Activated T-cell treated with anti-CD3 and anti-CD28 coated beads, Interleukin-2, amount 50 U/mL, for 24 hours (primary cell): Measurements from ENCODE around the gene ELFN2.
A peak's percentile ranks its signal among the peaks of the same experiment; 100 is the strongest.
"Not testable (repeated sequence)": the region's sequence is repeated elsewhere in the genome, so short reads cannot be mapped to it uniquely, and the experiment has no call there.

ENCODE experiments used
- DNase-seq: peaks from one replicate; pipeline ENCODE4 v3.0.0-alpha.2; 2020
- H3K27ac Mint-ChIP-seq: 2 replicates; pipeline ENCODE4 v1.8.0; 2020; ENCODE audit warnings: mild to moderate bottlenecking, mixed read lengths
- H3K27me3 Mint-ChIP-seq: 2 replicates; pipeline ENCODE4 v1.8.0; 2020; ENCODE audit warnings: mixed read lengths
- H3K36me3 Mint-ChIP-seq: 2 replicates; pipeline ENCODE4 v1.8.0; 2020; ENCODE audit warnings: low read depth, mixed read lengths
- H3K4me1 Mint-ChIP-seq: 2 replicates; pipeline ENCODE4 v1.8.0; 2020; ENCODE audit warnings: low read depth, mixed read lengths
- H3K4me3 Mint-ChIP-seq: 2 replicates; pipeline ENCODE4 v1.8.0; 2020; ENCODE audit warnings: mild to moderate bottlenecking, moderate library complexity, mixed read lengths
- H3K9me3 Mint-ChIP-seq: 2 replicates; pipeline ENCODE4 v1.8.0; 2020; ENCODE audit warnings: mixed read lengths

ELFN2 gene

GRCh38 chr22:37427135-37427710 lies at the start of gene ELFN2:
ELFN2 (minus strand) TSS chr22:37427479; CDS start chr22:37375534, 51,945 bp downstream.
- Mint-ChIP-seq H3K27ac (no peak within 1 kb of the TSS), H3K36me3 (no peaks in the 10 kb centered on the region), H3K4me1 (peaks cover 34% of the 10 kb centered on the region), H3K27me3 (peaks cover 67% of the 10 kb centered on the region), H3K4me3 (peak within 1 kb of the TSS; percentile 29), H3K9me3 (no peaks in the 10 kb centered on the region)
- DNase-seq, result no peak

DNA sequence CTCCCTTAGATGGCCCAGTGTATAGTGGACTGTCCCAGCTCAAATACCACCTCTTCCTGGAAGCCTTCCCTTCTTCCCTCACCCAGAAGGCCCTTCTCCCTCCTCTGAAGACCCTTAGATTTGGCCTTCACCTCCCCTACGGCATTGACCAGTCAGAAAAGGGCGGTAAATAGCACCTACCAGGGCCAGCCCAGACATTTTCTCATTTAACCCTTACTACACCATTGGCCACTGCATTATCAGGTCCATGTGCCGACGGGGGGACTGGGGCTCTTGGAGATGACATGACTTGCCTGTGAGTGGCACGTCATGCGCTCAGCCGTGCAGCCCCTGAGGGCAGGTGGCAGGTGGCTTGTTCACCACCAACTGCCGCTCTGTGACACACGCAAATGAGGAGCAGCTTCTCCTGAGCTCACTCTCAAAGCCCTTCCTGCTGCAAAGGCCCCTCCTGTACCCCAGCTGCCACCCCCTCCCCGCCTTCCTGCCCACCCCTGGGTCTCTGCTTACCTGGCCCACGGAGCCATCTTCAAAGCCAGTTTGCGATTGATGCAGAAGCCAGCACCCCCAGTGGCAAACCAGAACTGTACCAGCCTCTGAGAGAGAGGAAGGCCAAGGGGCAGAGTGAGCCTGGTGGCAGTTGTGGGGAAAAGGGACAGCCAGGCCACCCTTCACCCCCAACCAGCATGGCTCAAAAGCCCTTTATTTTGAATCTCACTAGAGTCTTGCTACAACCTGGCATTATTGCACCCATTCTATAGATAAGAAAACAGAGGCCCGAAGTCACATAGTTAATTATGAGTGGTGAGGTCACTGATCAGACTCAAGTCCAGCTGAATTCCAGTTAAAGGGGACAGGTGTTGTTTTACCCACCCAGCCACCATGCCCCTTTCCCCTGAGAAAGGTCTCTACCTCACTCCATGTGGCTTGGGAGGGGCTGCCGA lies 49.4 kb upstream of the ELFN2 start:
- H3K36me3 Mint-ChIP-seq, result peaks cover 98% of the 10 kb centered on the region
- peaks cover 10% of the 10 kb centered on the region for H3K4me1 Mint-ChIP-seq
- H3K9me3 Mint-ChIP-seq, result no peaks in the 10 kb centered on the region
- no peak overlapping the region for H3K4me3 Mint-ChIP-seq
- H3K27ac Mint-ChIP-seq, result peak overlapping the region; percentile 69
- no peak for DNase-seq
- no peaks in the 10 kb centered on the region for H3K27me3 Mint-ChIP-seq

DNA sequence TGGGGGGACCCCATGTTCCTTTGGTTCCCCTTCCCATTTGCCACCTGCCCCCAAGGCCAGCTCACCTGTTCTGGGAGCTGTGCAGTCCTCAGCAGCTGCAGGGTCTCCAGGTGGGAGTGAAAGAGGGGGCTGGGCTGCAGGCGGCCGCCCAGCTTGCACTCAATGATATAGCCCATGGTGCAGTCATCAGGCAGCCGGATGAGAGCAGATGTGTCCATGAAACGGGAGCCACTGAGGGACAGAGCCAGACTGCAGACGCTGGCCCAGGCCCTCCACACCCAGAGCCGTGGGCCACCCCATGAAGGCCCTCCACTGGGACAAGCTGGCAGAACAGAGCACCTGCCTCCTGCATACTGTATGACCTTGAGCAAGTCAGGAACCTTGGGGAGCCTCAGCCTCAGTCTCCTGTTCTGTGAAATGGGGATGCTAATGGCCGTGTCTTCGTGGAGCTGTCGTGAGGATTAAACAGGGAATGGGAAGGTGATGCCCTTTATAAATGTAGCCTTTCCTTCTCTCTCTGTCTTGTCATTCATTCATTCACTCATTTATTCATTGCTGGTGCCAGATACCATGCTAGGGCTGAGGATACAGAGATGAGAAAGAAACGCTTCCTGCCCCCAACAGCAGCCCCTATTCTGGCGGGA lies 47.3 kb upstream of the ELFN2 start:
- H3K4me3 Mint-ChIP-seq, result no peak overlapping the region
- no peaks in the 10 kb centered on the region for H3K4me1 Mint-ChIP-seq
- peak overlapping the region; percentile 68 for H3K27ac Mint-ChIP-seq
- H3K27me3 Mint-ChIP-seq, result no peaks in the 10 kb centered on the region
- peaks cover 97% of the 10 kb centered on the region for H3K36me3 Mint-ChIP-seq
- H3K9me3 Mint-ChIP-seq, result no peaks in the 10 kb centered on the region
- DNase-seq, result no peak

DNA sequence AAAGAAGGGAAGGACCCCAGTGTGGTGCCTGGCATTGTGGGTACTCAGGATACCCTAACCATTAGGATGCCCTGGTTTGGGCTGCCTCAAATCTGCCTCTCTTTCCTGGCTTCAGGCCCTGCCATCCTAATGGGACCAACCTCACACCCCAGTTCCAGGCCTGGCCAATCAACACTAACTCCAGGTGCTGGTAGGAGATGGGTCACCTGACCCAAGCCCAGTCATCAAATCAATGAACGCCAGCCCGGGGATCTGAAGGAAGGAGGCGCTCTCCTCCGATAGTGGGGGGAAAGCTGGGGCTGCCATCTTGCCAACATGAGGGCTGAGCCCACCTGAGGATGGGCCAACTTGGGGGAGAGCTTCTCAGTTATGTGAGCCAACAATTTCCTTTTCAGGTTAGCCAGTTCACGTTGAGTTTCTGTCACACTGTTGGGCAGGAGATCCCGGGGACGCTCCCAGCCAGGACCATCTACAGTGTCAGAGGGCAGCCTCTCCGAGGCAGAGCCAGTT lies 46.2 kb upstream of the ELFN2 start:
- DNase-seq, result no peak
- Mint-ChIP-seq H3K9me3 (no peaks in the 10 kb centered on the region), H3K4me1 (no peaks in the 10 kb centered on the region), H3K27me3 (no peaks in the 10 kb centered on the region), H3K4me3 (no peak overlapping the region), H3K27ac (no peak overlapping the region), H3K36me3 (peaks cover 95% of the 10 kb centered on the region)

DNA sequence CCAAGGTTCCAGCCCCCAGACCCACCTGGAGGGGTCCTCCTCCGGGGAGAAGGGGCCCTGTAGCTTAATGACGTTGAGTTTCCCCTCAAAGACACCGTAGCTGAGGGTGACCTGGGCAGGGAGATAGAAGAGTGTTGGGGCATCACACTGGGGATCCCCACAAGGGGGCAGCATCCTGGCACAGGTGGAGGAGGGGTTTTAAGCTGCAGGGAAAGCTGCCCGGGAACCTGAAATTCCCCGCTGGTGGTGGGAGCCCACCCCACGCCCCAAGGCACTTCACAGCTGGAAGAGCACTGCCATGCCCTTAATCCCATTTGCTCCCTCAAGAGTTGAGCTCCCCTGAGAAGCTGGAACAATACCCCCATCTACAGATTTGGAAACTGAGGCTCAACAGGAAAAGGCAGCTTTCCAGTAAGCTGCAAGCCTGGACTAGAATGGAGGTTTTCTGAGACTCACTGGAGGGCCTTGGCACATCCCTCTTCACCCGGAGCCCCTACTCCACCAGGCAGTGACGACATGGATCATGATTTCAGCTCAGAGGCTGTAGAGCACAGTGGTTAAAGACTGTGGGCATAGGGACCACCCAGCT lies 45.2 kb upstream of the ELFN2 start:
- no peak for DNase-seq
- Mint-ChIP-seq H3K4me1 (no peaks in the 10 kb centered on the region), H3K9me3 (no peaks in the 10 kb centered on the region), H3K27me3 (no peaks in the 10 kb centered on the region), H3K36me3 (peaks cover 94% of the 10 kb centered on the region), H3K4me3 (no peak overlapping the region), H3K27ac (peak overlapping the region; percentile 76)

GRCh38 chr22:37471727-37472417 lies 44.6 kb upstream of the ELFN2 start:
- H3K27me3 Mint-ChIP-seq, result no peaks in the 10 kb centered on the region
- H3K4me3 Mint-ChIP-seq, result no peak overlapping the region
- no peak for DNase-seq
- peak overlapping the region; percentile 76 for H3K27ac Mint-ChIP-seq
- H3K4me1 Mint-ChIP-seq, result no peaks in the 10 kb centered on the region
- H3K9me3 Mint-ChIP-seq, result no peaks in the 10 kb centered on the region
- peaks cover 93% of the 10 kb centered on the region for H3K36me3 Mint-ChIP-seq

DNA sequence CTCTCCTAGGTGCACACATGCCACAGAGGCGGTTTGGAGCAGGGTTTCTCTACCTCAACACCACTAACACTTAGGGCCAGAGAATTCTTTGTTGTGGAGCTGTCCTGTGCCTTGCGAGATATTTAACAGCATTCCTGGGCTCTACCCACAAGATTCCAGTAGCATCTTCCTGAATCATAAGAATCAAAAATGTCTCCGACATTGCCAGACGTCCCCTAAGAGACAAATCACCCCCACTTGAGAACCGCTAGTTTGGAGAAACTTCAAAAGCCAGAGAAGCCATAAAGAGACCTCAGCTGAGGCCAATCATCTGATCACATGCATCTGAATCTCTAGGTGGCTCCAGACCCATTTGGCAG lies 42.8 kb upstream of the ELFN2 start:
- Mint-ChIP-seq H3K4me3 (no peak overlapping the region), H3K27me3 (no peaks in the 10 kb centered on the region), H3K9me3 (no peaks in the 10 kb centered on the region), H3K36me3 (peaks cover 94% of the 10 kb centered on the region), H3K4me1 (peaks cover 3% of the 10 kb centered on the region), H3K27ac (peak overlapping the region; percentile 65)
- DNase-seq, result no peak

DNA sequence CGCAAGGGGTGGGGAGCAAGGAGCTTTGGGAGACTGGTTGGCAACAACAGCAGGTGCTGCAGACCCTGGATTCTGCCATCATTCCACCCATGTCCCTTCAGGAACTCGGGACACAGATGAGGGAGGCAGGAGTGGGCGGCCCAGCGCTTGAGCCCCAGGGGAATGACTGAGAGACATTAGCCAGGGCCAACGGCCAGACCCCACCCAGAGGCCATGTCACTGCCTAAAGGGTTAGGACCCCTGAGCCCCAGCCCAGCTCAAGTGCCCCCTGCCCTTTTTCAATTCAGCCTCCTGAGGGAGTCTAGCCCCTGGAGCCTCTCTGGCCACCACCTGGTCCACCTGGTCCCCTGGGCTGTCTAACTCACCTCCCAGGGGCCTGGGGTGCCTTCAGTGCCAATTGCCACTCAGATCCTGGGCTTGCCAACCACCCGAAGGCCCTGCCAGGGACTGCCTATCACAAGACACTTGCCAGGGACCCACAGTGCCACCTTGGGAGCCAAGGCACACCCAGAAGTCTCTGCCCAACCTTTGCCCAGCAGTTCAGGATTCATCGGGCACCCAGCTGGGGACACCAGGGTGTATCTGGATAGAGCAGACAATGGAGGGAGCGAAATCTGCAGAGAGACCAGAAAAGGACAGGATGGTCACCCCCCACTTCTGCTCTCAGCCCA lies 42.3 kb upstream of the ELFN2 start:
- H3K36me3 Mint-ChIP-seq, result peaks cover 91% of the 10 kb centered on the region
- peak overlapping the region; percentile 32 for H3K27ac Mint-ChIP-seq
- no peak for DNase-seq
- no peaks in the 10 kb centered on the region for H3K27me3 Mint-ChIP-seq
- H3K4me3 Mint-ChIP-seq, result no peak overlapping the region
- H3K4me1 Mint-ChIP-seq, result peaks cover 5% of the 10 kb centered on the region
- H3K9me3 Mint-ChIP-seq, result no peaks in the 10 kb centered on the region

DNA sequence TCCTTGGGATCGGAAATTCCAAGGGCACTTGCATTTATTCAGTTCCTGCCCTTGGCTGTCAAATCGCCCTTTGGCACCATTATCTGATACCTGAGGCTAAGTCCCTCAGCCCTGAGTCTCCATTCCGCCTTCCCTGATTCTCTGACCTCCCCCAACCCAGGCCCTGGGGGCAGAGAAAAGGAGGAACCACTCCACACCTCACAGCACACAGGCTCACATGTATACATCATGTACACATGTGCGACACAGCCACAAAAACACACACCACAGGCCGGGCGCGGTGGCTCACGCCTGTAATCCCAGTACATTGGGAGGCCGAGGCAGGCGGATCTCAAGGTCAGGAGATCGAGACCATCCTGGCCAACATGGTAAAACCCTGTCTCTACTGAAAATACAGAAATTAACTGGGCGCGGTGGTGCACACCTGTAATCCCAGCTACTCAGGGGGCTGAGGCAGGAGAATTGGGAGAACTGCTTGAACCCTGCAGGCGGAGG lies 41.0 kb upstream of the ELFN2 start:
- not testable (repeated sequence) for DNase-seq, H3K4me3 Mint-ChIP-seq, H3K9me3 Mint-ChIP-seq, H3K4me1 Mint-ChIP-seq, H3K27me3 Mint-ChIP-seq
- peaks cover 82% of the 10 kb centered on the region for H3K36me3 Mint-ChIP-seq
- H3K27ac Mint-ChIP-seq, result peak overlapping the region; percentile 66

GRCh38 chr22:37467391-37467955 lies 40.2 kb upstream of the ELFN2 start:
- peaks cover 82% of the 10 kb centered on the region for H3K36me3 Mint-ChIP-seq

GRCh38 chr22:37464181-37464580 lies 36.9 kb upstream of the ELFN2 start:
- DNase-seq, result no peak
- H3K4me1 Mint-ChIP-seq, result peaks cover 9% of the 10 kb centered on the region
- no peaks in the 10 kb centered on the region for H3K9me3 Mint-ChIP-seq
- no peaks in the 10 kb centered on the region for H3K27me3 Mint-ChIP-seq
- peaks cover 67% of the 10 kb centered on the region for H3K36me3 Mint-ChIP-seq
- no peak overlapping the region for H3K4me3 Mint-ChIP-seq
- peak overlapping the region; percentile 42 for H3K27ac Mint-ChIP-seq

More at GRCh38 chr22:37467391-37467955, 40.2 kb upstream of the ELFN2 start:
- Mint-ChIP-seq H3K27me3 (no peaks in the 10 kb centered on the region), H3K4me3 (no peak overlapping the region), H3K9me3 (no peaks in the 10 kb centered on the region), H3K27ac (peak overlapping the region; percentile 66), H3K4me1 (peaks cover 9% of the 10 kb centered on the region)
- no peak for DNase-seq

GRCh38 chr22:37462983-37463382 lies 35.7 kb upstream of the ELFN2 start:
- H3K4me3 Mint-ChIP-seq, result no peak overlapping the region
- H3K27ac Mint-ChIP-seq, result no peak overlapping the region
- peaks cover 9% of the 10 kb centered on the region for H3K4me1 Mint-ChIP-seq
- DNase-seq, result no peak
- H3K9me3 Mint-ChIP-seq, result no peaks in the 10 kb centered on the region
- peaks cover 63% of the 10 kb centered on the region for H3K36me3 Mint-ChIP-seq
- H3K27me3 Mint-ChIP-seq, result no peaks in the 10 kb centered on the region

GRCh38 chr22:37462436-37462835 lies 35.2 kb upstream of the ELFN2 start:
- Mint-ChIP-seq H3K36me3 (peaks cover 59% of the 10 kb centered on the region), H3K27me3 (no peaks in the 10 kb centered on the region), H3K27ac (peak overlapping the region; percentile 18), H3K4me3 (no peak overlapping the region), H3K9me3 (no peaks in the 10 kb centered on the region), H3K4me1 (peaks cover 10% of the 10 kb centered on the region)
- DNase-seq, result no peak
